ENCODE measurements around the gene MVB12B.
A peak's percentile ranks its signal among the peaks of the same experiment; 100 is the strongest.
"Not testable (repeated sequence)": the region's sequence is repeated elsewhere in the genome, so short reads cannot be mapped to it uniquely, and the experiment has no call there.

MVB12B gene

GRCh38 chr9:126326228-126327005 lies at the start of gene MVB12B:
Gene MVB12B (plus strand): TSS chr9:126326829. CDS start chr9:126326930, 101 bp downstream.
- ChIA-PET POLR2A (ENCODE audit: low non-redundant PET) (no interaction called here), CTCF (interaction anchor here (0.6 to 1.5 kb wide), 3 partner anchors 11 to 72 kb away, joined by 3 to 4 read pairs (median 4); no protein-coding TSS in a partner anchor)
- peak; percentile 39 for TF ChIP-seq CTCF (conservative IDR thresholded peaks at IDR 0.05; ENCODE audit: low read depth)
- peak; percentile 62 for DNase-seq (ENCODE audit: low spot score)
- no peak within 1 kb of the TSS; the same call in 1 of the 2 replicates for H3K27ac ChIP-seq

- no peak for TF ChIP-seq CTCF (conservative IDR thresholded peaks at IDR 0.05; ENCODE audit: low read depth)
- H3K27ac ChIP-seq, result no peak overlapping the region
- DNase-seq (ENCODE audit: low spot score), result no peak
- CTCF ChIA-PET, result interaction anchor here (0.6 kb wide), 1 partner anchor 19 kb away, joined by 3 read pairs; no protein-coding TSS in a partner anchor
- POLR2A ChIA-PET (ENCODE audit: low non-redundant PET), result no interaction called here
Measured at GRCh38 chr9:126283799-126284465, 42.7 kb upstream of the MVB12B start.

- H3K27ac ChIP-seq; POLR2A ChIA-PET (ENCODE audit: low non-redundant PET); DNase-seq (ENCODE audit: low spot score); CTCF ChIA-PET: not testable (repeated sequence)
Measured at GRCh38 chr9:126285652-126286051, 41.0 kb upstream of the MVB12B start.

GRCh38 chr9:126287166-126287866 lies 39.3 kb upstream of the MVB12B start:
- no peak overlapping the region for H3K27ac ChIP-seq
- no peak for TF ChIP-seq CTCF (conservative IDR thresholded peaks at IDR 0.05; ENCODE audit: low read depth)
- DNase-seq (ENCODE audit: low spot score), result no peak
- ChIA-PET POLR2A (ENCODE audit: low non-redundant PET) (no interaction called here), CTCF (interaction anchor here (0.6 kb wide), 2 partner anchors 62 to 365 kb away, joined by 3 to 7 read pairs; no protein-coding TSS in a partner anchor)

GRCh38 chr9:126290871-126291270 lies 35.8 kb upstream of the MVB12B start:
- H3K27ac ChIP-seq, result no peak overlapping the region
- CTCF ChIA-PET, result interaction anchor here (0.6 to 1.0 kb wide), 5 partner anchors 11 to 882 kb away, joined by 3 to 4 read pairs (median 4); no protein-coding TSS in a partner anchor
- POLR2A ChIA-PET (ENCODE audit: low non-redundant PET), result no interaction called here
- no peak for TF ChIP-seq CTCF (conservative IDR thresholded peaks at IDR 0.05; ENCODE audit: low read depth)
- DNase-seq (ENCODE audit: low spot score), result no peak

- ChIA-PET POLR2A (ENCODE audit: low non-redundant PET) (no interaction called here), CTCF (no interaction called here)
- no peak for TF ChIP-seq CTCF (conservative IDR thresholded peaks at IDR 0.05; ENCODE audit: low read depth)
- DNase-seq (ENCODE audit: low spot score), result no peak
- no peak overlapping the region for H3K27ac ChIP-seq
Measured at GRCh38 chr9:126291925-126292324, 34.7 kb upstream of the MVB12B start.

All from RWPE1 (cell line).